Chondrocyte (in vitro differentiated cells): ENCODE results near the gene SNRNP70. TPM values are rescaled to one million over a fixed set of nuclear protein-coding genes. Genes with fewer than 3 reads are reported as not detected.
"Not testable (repeated sequence)": the region's sequence is repeated elsewhere in the genome, so short reads cannot be mapped to it uniquely, and the experiment has no call there.

Experiments
- DNase-seq: peaks from one replicate; pipeline ENCODE4 v3.0.0; 2021; ENCODE audit warnings: mixed read lengths, low spot score
- H3K27ac Mint-ChIP-seq: one replicate; pipeline ENCODE4 v1.8.0; 2021; ENCODE audit warnings: mild to moderate bottlenecking, moderate library complexity, mixed read lengths; ENCODE audit not compliant: unreplicated experiment
- H3K27me3 Mint-ChIP-seq: 2 replicates; pipeline ENCODE4 v1.8.0; 2021; ENCODE audit warnings: low read depth, mixed read lengths
- H3K36me3 Mint-ChIP-seq: 2 replicates; pipeline ENCODE4 v1.8.0; 2021; ENCODE audit warnings: low read depth, mixed read lengths
- H3K4me1 Mint-ChIP-seq: 2 replicates; pipeline ENCODE4 v1.8.0; 2021; ENCODE audit warnings: low read depth, mild to moderate bottlenecking, mixed read lengths
- H3K4me3 Mint-ChIP-seq: one replicate; pipeline ENCODE4 v1.8.0; 2021; ENCODE audit warnings: mild to moderate bottlenecking, moderate library complexity, mixed read lengths; ENCODE audit not compliant: unreplicated experiment
- H3K9me3 Mint-ChIP-seq: 2 replicates; pipeline ENCODE4 v1.8.0; 2021; ENCODE audit warnings: low read depth, mixed read lengths
- CTCF ChIP-seq: fragments of 200-600 bp; sonication (generic); IDR thresholded peaks from 2 replicates; pipeline ENCODE4 v1.5.0; 2021; ENCODE audit warnings: antibody characterized with exemption, mild to moderate bottlenecking, moderate library complexity
- total RNA-seq: library from RNA; stranded (reverse); gene quantifications from 3 replicates; pipeline ENCODE4 v1.2.1, GENCODE V29; 2021

SNRNP70 gene
- total RNA-seq, 1 donor from 2014 or later: 151 TPM

GRCh38 chr19:49120868-49121267 is 35.6 kb downstream of the SNRNP70 start:
- Mint-ChIP-seq H3K4me1 (peaks cover 23% of the 10 kb centered on the region), H3K4me3 (no peak overlapping the region), H3K27me3 (no peaks in the 10 kb centered on the region), H3K36me3 (no peaks in the 10 kb centered on the region), H3K27ac (no peak overlapping the region), H3K9me3 (no peaks in the 10 kb centered on the region)
- TF ChIP-seq CTCF: no peak
- DNase-seq: no peak

GRCh38 chr19:49121841-49122240 is 36.6 kb downstream of the SNRNP70 start:
- not testable (repeated sequence) for H3K27me3 Mint-ChIP-seq, H3K36me3 Mint-ChIP-seq, H3K4me3 Mint-ChIP-seq, H3K9me3 Mint-ChIP-seq, H3K27ac Mint-ChIP-seq, DNase-seq
- peaks cover 19% of the 10 kb centered on the region for H3K4me1 Mint-ChIP-seq

- H3K27ac Mint-ChIP-seq, H3K4me3 Mint-ChIP-seq, H3K36me3 Mint-ChIP-seq, DNase-seq, H3K27me3 Mint-ChIP-seq, H3K9me3 Mint-ChIP-seq: not testable (repeated sequence)
- peaks cover 14% of the 10 kb centered on the region for H3K4me1 Mint-ChIP-seq
These were observed 38.0 kb downstream of the SNRNP70 start for GRCh38 chr19:49123285-49123684.

- H3K4me3 Mint-ChIP-seq: no peak overlapping the region
- no peak for DNase-seq
These were observed 39.9 kb downstream of the SNRNP70 start for GRCh38 chr19:49125025-49125731.

GRCh38 chr19:49126575-49126974 is 41.3 kb downstream of the SNRNP70 start:
- Mint-ChIP-seq H3K4me3 (no peak overlapping the region), H3K36me3 (no peaks in the 10 kb centered on the region), H3K4me1 (peaks cover 19% of the 10 kb centered on the region), H3K27ac (no peak overlapping the region), H3K27me3 (no peaks in the 10 kb centered on the region), H3K9me3 (no peaks in the 10 kb centered on the region)
- no peak for DNase-seq
- no peak for TF ChIP-seq CTCF

More at GRCh38 chr19:49125025-49125731, 39.9 kb downstream of the SNRNP70 start:
- Mint-ChIP-seq H3K4me1 (peaks cover 22% of the 10 kb centered on the region), H3K36me3 (no peaks in the 10 kb centered on the region), H3K27ac (no peak overlapping the region), H3K27me3 (no peaks in the 10 kb centered on the region), H3K9me3 (no peaks in the 10 kb centered on the region)
- no peak for TF ChIP-seq CTCF

GRCh38 chr19:49127225-49127624 is 42.0 kb downstream of the SNRNP70 start:
- peaks cover 19% of the 10 kb centered on the region for H3K4me1 Mint-ChIP-seq
- not testable (repeated sequence) for H3K4me3 Mint-ChIP-seq, H3K27ac Mint-ChIP-seq, H3K36me3 Mint-ChIP-seq, H3K9me3 Mint-ChIP-seq, DNase-seq, H3K27me3 Mint-ChIP-seq
